HG03354 (cell line): ENCODE data around the gene RPP40.
"Not testable (repeated sequence)": the region's sequence is repeated elsewhere in the genome, so short reads cannot be mapped to it uniquely, and the experiment has no call there.

ENCODE experiments used
- ATAC-seq: cut with Tn5 transposase; IDR thresholded peaks from one replicate; pipeline ENCODE4 v1.9.1; 2021; ENCODE audit warnings: mild to moderate bottlenecking; ENCODE audit not compliant: unreplicated experiment, poor library complexity, severe bottlenecking

RPP40 gene

GRCh38 chr6:5023923-5024322 is 20.1 kb upstream of the RPP40 start:
- ATAC-seq = no peak

DNA sequence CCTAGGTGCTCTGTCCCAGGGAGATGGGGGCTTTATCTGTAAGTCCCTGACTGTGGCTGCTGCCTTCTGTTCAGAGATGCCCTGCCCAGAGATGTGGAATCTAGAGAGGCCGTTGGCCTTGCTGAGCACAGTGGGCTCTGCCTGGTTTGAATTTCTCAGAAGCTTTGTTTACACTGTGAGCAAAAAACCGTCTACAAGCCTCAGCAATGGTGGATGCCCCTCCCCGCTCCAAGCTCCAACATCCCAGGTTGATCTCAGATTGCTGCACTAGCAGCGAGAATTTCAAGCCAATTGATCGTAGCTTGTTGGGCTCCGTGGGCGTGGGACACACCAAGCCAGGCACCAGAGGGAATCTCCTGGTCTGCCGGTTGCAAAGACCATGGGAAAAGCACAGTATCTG is 16.3 kb upstream of the RPP40 start:
- ATAC-seq = no peak

DNA sequence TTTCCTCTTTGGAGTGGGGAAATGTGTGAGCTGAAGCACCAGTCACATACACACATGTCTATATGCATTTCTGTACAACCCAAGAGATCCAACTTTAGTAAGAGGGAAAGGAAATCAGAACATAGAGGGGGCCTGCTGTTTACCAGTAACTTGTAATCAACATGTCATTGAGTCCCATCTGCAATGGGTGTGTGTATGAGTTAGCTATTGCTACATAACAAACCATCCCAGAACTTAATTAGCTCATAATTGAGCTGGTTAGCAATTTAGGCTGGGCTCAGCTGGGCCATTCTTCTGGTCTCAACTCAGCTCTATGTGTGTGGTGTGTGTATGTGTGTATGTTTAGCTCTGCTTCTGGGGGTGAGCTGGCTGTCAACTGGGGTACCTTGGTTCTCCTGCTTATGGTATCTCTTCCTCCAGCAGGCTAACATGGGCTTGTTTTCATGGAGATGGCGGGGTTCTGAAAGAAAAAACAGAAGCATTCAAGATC is 10.3 kb upstream of the RPP40 start:
- no peak for ATAC-seq

GRCh38 chr6:5012519-5012918 is 8.7 kb upstream of the RPP40 start:
- no peak for ATAC-seq

- no peak for ATAC-seq
Measured at GRCh38 chr6:5011346-5011745, 7.5 kb upstream of the RPP40 start.

- no peak for ATAC-seq
Measured at GRCh38 chr6:5007531-5007930, 3.7 kb upstream of the RPP40 start.

DNA sequence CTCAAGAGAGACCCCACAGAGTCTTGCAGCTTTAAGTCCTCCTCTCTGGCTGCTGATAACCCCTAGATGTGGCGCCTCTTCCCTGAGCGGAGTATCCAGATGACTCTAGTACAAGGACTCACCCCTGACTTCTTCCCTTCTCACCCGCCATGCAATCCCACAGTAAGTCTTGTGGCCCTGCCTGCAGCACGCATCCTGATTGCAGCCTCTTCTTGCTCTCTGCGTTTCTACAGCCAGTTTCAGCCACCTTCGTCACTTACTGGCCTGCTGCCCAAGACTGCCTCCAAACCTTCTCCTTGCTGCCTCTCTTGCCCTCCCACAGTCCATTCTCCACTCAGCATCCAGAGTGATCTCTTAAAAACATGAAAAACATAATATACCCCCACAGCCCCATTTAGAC is 2.4 kb upstream of the RPP40 start:
- ATAC-seq = no peak

DNA sequence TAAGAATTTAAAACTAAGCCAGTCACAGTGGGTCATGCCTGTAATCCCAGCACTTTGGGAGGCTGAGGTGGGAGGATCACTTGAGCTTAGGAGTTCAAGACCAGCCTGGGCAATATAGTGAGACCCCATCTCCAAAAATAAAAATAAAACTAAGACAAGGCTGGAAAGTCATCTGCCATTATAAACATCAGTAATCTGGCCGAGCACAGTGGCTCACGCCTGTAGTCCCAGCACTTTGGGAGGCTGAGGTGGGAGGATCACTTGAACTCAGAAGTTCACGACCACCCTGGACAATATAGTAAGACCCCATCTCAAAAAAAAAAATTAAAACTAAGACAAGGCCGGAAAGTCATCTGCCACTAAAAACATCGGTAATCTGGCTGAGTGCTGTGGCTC is 1.2 kb upstream of the RPP40 start:
- ATAC-seq = not testable (repeated sequence)

DNA sequence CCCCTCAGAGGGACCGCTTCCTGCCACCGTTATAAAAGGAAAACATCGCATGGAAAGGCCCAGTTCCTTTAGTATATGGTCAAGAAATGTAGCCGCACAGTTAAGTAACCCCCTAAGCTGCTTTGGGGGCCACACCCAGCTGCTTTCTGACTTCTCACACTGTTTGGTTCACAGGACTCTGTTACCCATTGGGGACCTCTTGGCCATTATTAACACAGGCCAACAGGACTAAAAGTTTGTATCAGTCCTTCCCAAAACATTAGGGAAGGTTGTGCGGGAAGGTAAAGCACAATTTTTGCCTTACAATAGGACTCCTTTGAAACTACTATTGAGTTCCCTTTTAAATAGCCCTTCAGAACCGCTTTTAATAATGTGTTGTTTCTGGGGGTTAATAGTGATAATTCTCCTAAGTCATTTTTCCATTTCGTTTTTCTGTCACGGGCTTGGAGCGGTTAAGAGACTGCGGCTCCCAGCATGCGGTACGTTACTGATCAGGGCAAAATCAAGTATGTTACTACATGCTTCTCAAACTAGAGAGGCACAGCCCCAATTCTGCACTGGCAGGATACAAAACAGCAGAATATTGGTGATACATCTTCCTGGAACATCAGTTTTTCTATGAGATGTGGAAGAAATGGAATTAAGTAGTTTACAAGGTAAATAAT is 668 bp upstream of the RPP40 start:
- peak; percentile 2 for ATAC-seq

DNA sequence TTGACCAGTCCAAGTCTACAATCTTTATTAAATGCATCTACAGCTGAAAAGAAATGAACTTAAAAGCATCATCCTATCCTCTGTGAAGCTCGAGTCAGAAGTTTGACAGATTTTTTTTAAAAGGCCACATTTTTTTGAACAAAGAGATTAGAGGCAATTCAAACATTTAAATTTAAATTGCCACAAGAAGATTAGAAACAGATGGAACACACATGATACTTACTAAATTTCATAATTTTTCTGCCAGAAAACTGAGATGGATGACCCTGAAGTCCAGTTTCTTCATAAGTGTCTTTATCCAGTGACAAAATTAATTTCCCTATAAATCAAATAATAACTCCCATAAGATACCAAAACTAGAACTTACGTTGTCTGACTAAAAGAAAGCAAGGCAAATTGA is 4.3 kb downstream of the RPP40 start:
- no peak for ATAC-seq

GRCh38 chr6:4997862-4998261 is 6.0 kb downstream of the RPP40 start:
- ATAC-seq = no peak

DNA sequence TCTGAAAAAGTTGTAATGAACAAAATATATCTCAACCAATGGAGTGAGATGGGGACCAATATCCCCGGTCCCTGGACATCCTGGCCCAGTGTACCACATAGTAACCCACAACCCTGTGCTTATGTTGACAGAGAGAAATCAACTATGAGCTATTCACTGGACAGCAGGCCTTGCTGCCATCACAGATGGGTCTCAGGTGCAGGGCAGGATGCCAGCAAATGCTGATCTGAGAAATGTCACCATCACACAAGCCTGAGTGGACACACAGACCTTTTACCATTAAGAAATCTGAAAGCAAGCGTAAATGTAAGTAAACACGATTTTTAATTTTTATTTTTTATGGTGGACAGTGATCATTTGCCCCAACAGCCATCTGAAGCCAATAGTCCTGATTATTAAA is 9.1 kb downstream of the RPP40 start:
- ATAC-seq = no peak

DNA sequence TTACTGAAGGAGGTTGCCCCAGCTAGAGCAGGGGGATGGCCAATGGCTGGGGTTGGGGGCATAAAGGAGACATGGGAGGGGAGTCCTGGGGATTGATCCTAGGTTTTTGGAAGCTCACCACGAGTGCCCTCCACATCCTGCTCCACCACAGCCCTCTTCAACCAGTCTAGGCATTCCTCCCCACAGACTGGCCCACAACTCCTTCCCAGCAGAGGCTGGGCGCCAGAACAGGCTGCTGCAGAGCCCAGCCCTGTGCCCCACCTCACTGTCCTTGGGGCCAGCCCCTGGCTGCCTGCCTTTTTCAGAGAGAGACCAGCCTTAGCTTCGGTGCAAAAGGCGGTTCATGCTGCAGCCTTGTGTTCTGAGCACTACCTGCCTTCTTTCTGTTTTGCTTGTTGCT is 16.4 kb downstream of the RPP40 start:
- no peak for ATAC-seq

GRCh38 chr6:4986999-4987398 is 16.8 kb downstream of the RPP40 start:
- ATAC-seq = no peak

GRCh38 chr6:4983322-4983721 is 20.5 kb downstream of the RPP40 start:
- ATAC-seq = no peak

DNA sequence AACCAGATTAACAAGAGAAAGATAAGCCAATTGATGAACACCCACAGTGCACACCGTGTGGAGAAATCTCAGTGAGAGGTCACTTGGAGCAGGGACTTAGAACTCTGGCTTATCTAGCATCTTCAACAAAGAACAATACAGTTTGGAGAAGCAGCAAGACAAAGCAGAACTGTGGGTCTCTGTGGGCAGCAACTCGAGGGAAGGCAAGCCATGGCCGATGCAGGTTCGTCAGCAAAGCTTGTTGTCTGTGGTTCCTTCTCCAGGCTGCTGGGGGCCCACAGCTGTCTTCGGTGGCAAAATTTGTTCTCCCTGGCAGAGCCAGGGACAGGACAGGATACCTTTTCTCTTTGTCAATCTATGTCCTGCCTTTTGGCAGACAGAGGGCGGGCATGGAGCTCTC is 22.1 kb downstream of the RPP40 start:
- ATAC-seq = no peak

DNA sequence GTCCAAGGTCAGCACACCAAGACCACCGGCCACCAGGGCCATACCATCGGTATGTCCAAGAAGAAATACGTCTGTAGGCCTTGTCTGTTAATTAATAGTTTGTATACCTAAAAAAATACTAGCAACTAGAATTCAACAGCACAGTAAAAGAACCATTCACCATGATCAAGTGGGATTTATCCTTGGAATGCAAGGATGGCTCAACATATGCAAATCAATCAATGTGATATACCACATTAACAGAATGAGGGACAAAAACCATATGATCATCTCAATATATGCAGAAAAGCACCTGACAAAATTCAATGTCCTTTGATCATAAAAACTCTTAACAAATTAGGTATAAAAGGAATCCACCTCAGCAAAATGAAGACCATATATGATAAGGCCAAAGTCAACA is 24.4 kb downstream of the RPP40 start:
- ATAC-seq = no peak

DNA sequence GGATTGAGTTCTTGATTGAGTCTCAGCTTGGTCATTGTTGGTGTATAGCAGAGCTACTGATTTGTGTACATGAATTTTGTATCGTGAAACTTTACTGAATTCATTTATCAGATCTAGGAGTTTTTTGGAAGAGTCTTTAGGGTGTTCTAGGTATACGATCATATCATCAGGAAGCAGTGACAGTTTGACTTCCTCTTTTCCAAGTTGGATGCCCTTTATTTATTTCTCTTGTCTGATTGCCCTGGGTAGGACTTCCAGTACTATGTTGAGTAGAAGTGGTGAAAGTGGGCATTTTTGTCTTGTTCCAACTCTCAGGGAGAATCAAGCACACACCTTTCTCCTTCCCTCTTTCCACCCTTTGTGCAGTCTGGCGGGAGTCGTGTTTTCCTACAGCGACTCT is 26.4 kb downstream of the RPP40 start:
- no peak for ATAC-seq

- ATAC-seq = no peak
Measured at GRCh38 chr6:4975506-4975905, 28.3 kb downstream of the RPP40 start.

- ATAC-seq = no peak
Measured at GRCh38 chr6:4974962-4975361, 28.9 kb downstream of the RPP40 start.

DNA sequence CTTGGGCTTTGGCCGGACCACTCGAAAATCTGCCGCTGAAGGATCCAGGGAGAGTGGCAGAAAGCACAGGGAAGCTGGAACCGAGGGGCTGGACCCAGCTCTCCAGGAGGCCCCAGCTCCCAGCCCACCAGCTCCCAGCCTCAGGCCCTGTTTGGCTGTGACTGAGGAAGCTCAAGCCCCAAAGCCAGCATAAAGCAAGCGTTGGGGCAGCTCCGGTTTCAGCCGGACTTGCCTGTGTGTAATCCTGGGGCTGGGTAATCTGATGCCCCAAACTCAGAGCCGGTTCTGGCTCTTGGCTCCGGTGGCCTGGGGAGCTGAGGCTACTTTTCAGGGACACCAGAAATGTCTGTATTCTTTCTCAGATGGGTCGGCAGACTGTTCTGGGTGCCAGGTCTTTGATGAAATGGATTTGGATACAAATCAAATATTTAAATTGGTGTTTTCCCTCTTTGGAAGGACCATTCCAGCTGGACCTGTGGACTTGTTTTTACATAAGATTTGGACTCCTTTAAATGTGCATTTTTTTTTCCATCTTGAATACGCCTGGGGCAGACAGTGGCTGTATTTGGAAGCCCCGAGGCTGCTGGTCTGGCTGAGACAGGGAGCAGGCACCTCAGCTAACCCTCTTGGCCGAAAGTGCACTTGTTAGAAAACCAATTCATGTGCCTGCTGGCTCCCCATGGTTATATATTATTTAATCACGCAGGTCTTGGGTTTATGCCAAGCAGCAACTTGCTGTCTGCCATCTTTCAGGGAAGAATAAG is 29.7 kb downstream of the RPP40 start:
- no peak for ATAC-seq
